Sigmoid colon (tissue), 7 donors: ENCODE results near the gene DQX1. TPM values are rescaled to one million over a fixed set of nuclear protein-coding genes. Genes with fewer than 3 reads are reported as not detected.
A peak's percentile ranks its signal among the peaks of the same experiment; 100 is the strongest.

Source experiments
- DNase-seq: peaks from one replicate; pipeline ENCODE4 v3.0.0-alpha.2; 2019
- H3K27ac ChIP-seq, 4 donors: fragments of 200-600 bp; sonication (generic); one replicate each; pipeline ENCODE4 v1.5.1; 2016 to 2019; ENCODE audit warnings: mild to moderate bottlenecking in 1 of 4
- H3K27me3 ChIP-seq, 3 donors: fragments of 200-600 bp; sonication (generic); one replicate each; pipeline ENCODE4 v1.5.1; 2019; ENCODE audit warnings: mild to moderate bottlenecking in 1 of 3
- H3K36me3 ChIP-seq, 4 donors: fragments of 200-600 bp; sonication (generic); one replicate each; pipeline ENCODE4 v1.5.1; 2016 to 2019
- H3K4me1 ChIP-seq, 4 donors: fragments of 200-600 bp; sonication (generic); one replicate each; pipeline ENCODE4 v1.5.1; 2017 to 2019
- H3K4me3 ChIP-seq, 4 donors: fragments of 200-600 bp; sonication (generic); one replicate each; pipeline ENCODE4 v1.5.1; 2017 to 2019; ENCODE audit warnings: mild to moderate bottlenecking in 2 of 4, moderate library complexity in 1 of 4
- H3K9me3 ChIP-seq, 4 donors: fragments of 200-600 bp in 3 of 4; sonication (generic) in 3 of 4; one replicate each; pipeline versions ENCODE4 v1.5.1 to v1.6.1; 2013 to 2019
- EP300 ChIP-seq, 4 donors: sonication (generic); formaldehyde crosslinking; IDR thresholded peaks; one replicate each; pipeline ENCODE4 v1.6.1; 2017; ENCODE audit warnings: antibody characterized with exemption in 4 of 4
- POLR2A ChIP-seq, 2 donors: fragments of 450-650 bp; IDR thresholded peaks; one replicate each; pipeline ENCODE4 v1.6.1; 2016; ENCODE audit warnings: antibody characterized with exemption in 2 of 2, mild to moderate bottlenecking in 2 of 2, moderate library complexity in 2 of 2
- POLR2AphosphoS5 ChIP-seq, 4 donors: sonication (generic); formaldehyde crosslinking; IDR thresholded peaks; one replicate each; pipeline ENCODE4 v1.6.1; 2017; ENCODE audit warnings: antibody characterized with exemption in 4 of 4
- WGBS, 2 donors: extraction: QIAGEN DNeasy Blood & Tissue Kit; methylation state at CpG; one replicate each; pipeline ENCODE4 v1.1.7; 2013; 5-methylcytosine and 5-hydroxymethylcytosine counted together
- intact Hi-C: fragments of 100-400 bp; cut with DNase I; formaldehyde crosslinking; loops from one replicate; pipeline ENCODE4 v1.15.1; 2023
- polyA plus RNA-seq, 3 donors: library from polyadenylated mRNA; stranded (reverse); fragments of 200-250 nt; gene quantifications; one replicate each; pipeline ENCODE4 v1.2.3, GENCODE V29; 2013
- total RNA-seq, 4 donors: library from RNA; depleted of rRNA; stranded (reverse); fragments of >200 nt; gene quantifications; one replicate each; pipeline ENCODE4 v1.1.0, GENCODE V29; 2016
- TF ChIP-seq, protein P1 (sequence below), 4 experiments: fragments of 450-650 bp in 3 of 4; fragments of 200-600 bp in 1 of 4; IDR thresholded peaks; one replicate each; pipeline ENCODE4 v1.5.1; 2016 to 2019; ENCODE audit warnings: antibody characterized with exemption in 4 of 4, mild to moderate bottlenecking in 3 of 4, moderate library complexity in 2 of 4
- donor health status: healthy with polysubstance abuse.
- donor health status: Bipolar disorder and iron deficiency.
- donor health status: healthy.

The DQX1 gene
- total and polyA plus RNA-seq, 7 donors, result 7.2 to 15.6 (median 13.2) TPM; not detected in 4

- Histone ChIP-seq H3K36me3 (peaks cover 0 to 58% (median 8%) of the 10 kb centered on the region in 4 donors), H3K9me3 (no peaks in the 10 kb centered on the region), H3K4me3 (peak within 1 kb of the TSS; percentile 62 to 79 (median 76)), H3K4me1 (peaks cover 0 to 33% (median 28%) of the 10 kb centered on the region in 4 donors), H3K27me3 (no peaks in the 10 kb centered on the region), H3K27ac (peak within 1 kb of the TSS; percentile 87 to 92 (median 90))
- WGBS, 2 donors, result 1% methylated on average over 50 of the region's 50 CpGs
- DNase-seq, result peak; percentile 98
- intact Hi-C loops, result loop anchor here (1.0 to 2.0 kb wide), 5 partner anchors 24 to 104 kb away; partner anchors contain the start of genes AUP1, DOK1, HTRA2 and INO80B
- TF ChIP-seq, protein P1, sequence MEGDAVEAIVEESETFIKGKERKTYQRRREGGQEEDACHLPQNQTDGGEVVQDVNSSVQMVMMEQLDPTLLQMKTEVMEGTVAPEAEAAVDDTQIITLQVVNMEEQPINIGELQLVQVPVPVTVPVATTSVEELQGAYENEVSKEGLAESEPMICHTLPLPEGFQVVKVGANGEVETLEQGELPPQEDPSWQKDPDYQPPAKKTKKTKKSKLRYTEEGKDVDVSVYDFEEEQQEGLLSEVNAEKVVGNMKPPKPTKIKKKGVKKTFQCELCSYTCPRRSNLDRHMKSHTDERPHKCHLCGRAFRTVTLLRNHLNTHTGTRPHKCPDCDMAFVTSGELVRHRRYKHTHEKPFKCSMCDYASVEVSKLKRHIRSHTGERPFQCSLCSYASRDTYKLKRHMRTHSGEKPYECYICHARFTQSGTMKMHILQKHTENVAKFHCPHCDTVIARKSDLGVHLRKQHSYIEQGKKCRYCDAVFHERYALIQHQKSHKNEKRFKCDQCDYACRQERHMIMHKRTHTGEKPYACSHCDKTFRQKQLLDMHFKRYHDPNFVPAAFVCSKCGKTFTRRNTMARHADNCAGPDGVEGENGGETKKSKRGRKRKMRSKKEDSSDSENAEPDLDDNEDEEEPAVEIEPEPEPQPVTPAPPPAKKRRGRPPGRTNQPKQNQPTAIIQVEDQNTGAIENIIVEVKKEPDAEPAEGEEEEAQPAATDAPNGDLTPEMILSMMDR (IDR thresholded peaks at IDR 0.05), result peak; percentile 81 to 91 (median 84)
- TF ChIP-seq POLR2AphosphoS5 (IDR thresholded peaks at IDR 0.05) (peak; percentile 69 to 81 (median 78)), POLR2A (IDR thresholded peaks at IDR 0.05) (peak in 1 of 2 donors; percentile 46), EP300 (IDR thresholded peaks at IDR 0.05) (no peak)
Measured at GRCh38 chr2:74482801-74483674, 43.0 kb downstream of the DQX1 start, which contains the start of the genes CCDC142 and TTC31. TSS of gene CCDC142 (minus strand) at chr2:74482998. CDS start at chr2:74482837, 161 bp downstream. TSS of gene TTC31 (plus strand) at chr2:74483081. CDS start at chr2:74483096, 15 bp downstream.

- H3K4me3 ChIP-seq, result peak overlapping the region; percentile 62 to 79 (median 76)
- H3K36me3 ChIP-seq, result peaks cover 0 to 58% (median 8%) of the 10 kb centered on the region in 4 donors
- no peak for DNase-seq
- H3K4me1 ChIP-seq, result peaks cover 0 to 33% (median 28%) of the 10 kb centered on the region in 4 donors
- 1 to 2% methylated on average over 80 of the region's 80 CpGs for WGBS, 2 donors
- peak overlapping the region; percentile 87 to 92 (median 90) for H3K27ac ChIP-seq
- no peaks in the 10 kb centered on the region for H3K27me3 ChIP-seq
- H3K9me3 ChIP-seq, result no peaks in the 10 kb centered on the region
- intact Hi-C loops, result loop anchor here (1.0 to 2.0 kb wide), 2 partner anchors 27 to 73 kb away; partner anchors contain the start of genes DOK1 and INO80B
- TF ChIP-seq EP300 (IDR thresholded peaks at IDR 0.05) (no peak), POLR2A (IDR thresholded peaks at IDR 0.05) (no peak), POLR2AphosphoS5 (IDR thresholded peaks at IDR 0.05) (no peak)
- TF ChIP-seq, protein P1 (IDR thresholded peaks at IDR 0.05), result no peak
Measured at GRCh38 chr2:74481961-74482800, 43.9 kb downstream of the DQX1 start.

DNA sequence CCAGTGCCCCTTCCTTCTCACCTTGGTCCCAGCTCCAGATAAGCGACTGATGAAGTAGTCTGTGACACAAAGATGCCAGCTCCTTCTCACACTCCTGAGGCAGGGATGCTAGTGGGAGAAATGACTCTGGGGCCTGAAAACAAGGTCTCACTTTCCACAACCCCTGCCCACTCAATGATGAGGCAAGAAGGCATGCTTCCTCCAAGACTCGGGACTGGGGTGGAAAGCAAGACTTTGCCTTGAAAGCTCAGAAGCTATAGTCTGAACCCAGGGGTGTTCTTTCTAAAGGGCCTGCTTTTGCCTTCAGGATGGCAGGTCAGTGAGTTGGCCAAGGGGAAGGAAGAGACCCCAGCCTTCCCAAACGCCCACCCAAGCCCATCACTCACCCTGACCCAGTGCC is 44.6 kb downstream of the DQX1 start:
- peak overlapping the region; percentile 87 to 92 (median 90) for H3K27ac ChIP-seq
- intact Hi-C loops, result no loop called here
- H3K4me3 ChIP-seq, result peak overlapping the region; percentile 62 to 79 (median 76)
- peaks cover 0 to 33% (median 28%) of the 10 kb centered on the region in 4 donors for H3K4me1 ChIP-seq
- H3K9me3 ChIP-seq, result no peaks in the 10 kb centered on the region
- no peak for DNase-seq
- peaks cover 0 to 56% (median 9%) of the 10 kb centered on the region in 4 donors for H3K36me3 ChIP-seq
- 52 to 77% methylated on average over 3 of the region's 3 CpGs for WGBS, 2 donors
- TF ChIP-seq EP300 (IDR thresholded peaks at IDR 0.05) (no peak), POLR2A (IDR thresholded peaks at IDR 0.05) (no peak), POLR2AphosphoS5 (IDR thresholded peaks at IDR 0.05) (no peak)
- TF ChIP-seq, protein P1 (IDR thresholded peaks at IDR 0.05), result no peak
- no peaks in the 10 kb centered on the region for H3K27me3 ChIP-seq

- Histone ChIP-seq H3K27me3 (no peaks in the 10 kb centered on the region), H3K9me3 (no peaks in the 10 kb centered on the region), H3K36me3 (peaks cover 0 to 54% (median 19%) of the 10 kb centered on the region in 4 donors), H3K27ac (no peak overlapping the region), H3K4me1 (peaks cover 0 to 23% (median 21%) of the 10 kb centered on the region in 4 donors), H3K4me3 (no peak overlapping the region)
- no peak for DNase-seq
- TF ChIP-seq POLR2A (IDR thresholded peaks at IDR 0.05) (no peak), EP300 (IDR thresholded peaks at IDR 0.05) (no peak), POLR2AphosphoS5 (IDR thresholded peaks at IDR 0.05) (no peak)
- TF ChIP-seq, protein P1 (IDR thresholded peaks at IDR 0.05), result no peak
- WGBS, 2 donors, result 90 to 96% methylated on average over 5 of the region's 5 CpGs
- intact Hi-C loops, result loop anchor here (10.0 kb wide), 2 partner anchors 550 to 650 kb away; partner anchors contain the start of genes DGUOK and STAMBP
Measured at GRCh38 chr2:74474899-74475298, 51.1 kb downstream of the DQX1 start.
